GM23338 (cell line): ENCODE results near the gene TSTD2. TPM values are rescaled to one million over a fixed set of nuclear protein-coding genes. Genes with fewer than 3 reads are reported as not detected.

Source experiments
- ATAC-seq: fragments of 200-7000 bp; cut with Tn5 transposase; 3 replicates; pipeline ENCODE4 v1.9.1; 2020
- DNase-seq: peaks from one replicate; pipeline ENCODE4 v3.0.0-alpha.2; 2015; ENCODE audit warnings: low spot score
- H2AFZ ChIP-seq: fragments of 200-600 bp; sonication (generic); 2 replicates; pipeline ENCODE4 v1.8.0; 2016; ENCODE audit warnings: antibody characterized with exemption, mild to moderate bottlenecking, moderate library complexity
- H3F3A ChIP-seq: fragments of 200-600 bp; sonication (generic); replicated peaks from 2 replicates; pipeline ENCODE4 v1.8.0; 2017; ENCODE audit warnings: antibody characterized with exemption, mixed run types, low read depth
- H3K27ac ChIP-seq: fragments of 200-600 bp; sonication (generic); 2 replicates; pipeline ENCODE4 v1.6.1; 2016; ENCODE audit warnings: low read depth
- H3K27me3 ChIP-seq: fragments of 200-600 bp; sonication (generic); 2 replicates; pipeline ENCODE4 v1.8.0; 2016; ENCODE audit warnings: mild to moderate bottlenecking, mixed run types, moderate library complexity; ENCODE audit not compliant: insufficient read depth
- H3K36me3 ChIP-seq: fragments of 200-600 bp; sonication (generic); 2 replicates; pipeline ENCODE4 v1.8.0; 2016; ENCODE audit warnings: mild to moderate bottlenecking; ENCODE audit not compliant: insufficient read depth
- H3K4me1 ChIP-seq: fragments of 200-600 bp; sonication (generic); 2 replicates; pipeline ENCODE4 v1.8.0; 2016; ENCODE audit warnings: mild to moderate bottlenecking, moderate library complexity; ENCODE audit not compliant: insufficient read depth
- H3K4me2 ChIP-seq: fragments of 200-600 bp; sonication (generic); 2 replicates; pipeline ENCODE4 v1.7.1; 2017; ENCODE audit warnings: mixed run types
- H3K4me3 ChIP-seq: fragments of 200-600 bp; sonication (generic); 2 replicates; pipeline ENCODE4 v1.6.1; 2016; ENCODE audit warnings: mixed run types
- H3K79me2 ChIP-seq: fragments of 200-600 bp; sonication (generic); replicated peaks from 2 replicates; pipeline ENCODE4 v1.8.0; 2017; ENCODE audit warnings: mild to moderate bottlenecking; ENCODE audit not compliant: insufficient read depth
- H3K9me2 ChIP-seq: fragments of 200-600 bp; sonication (generic); 2 replicates; pipeline ENCODE4 v1.8.0; 2017; ENCODE audit not compliant: insufficient read depth
- H4K20me1 ChIP-seq: fragments of 200-600 bp; sonication (generic); replicated peaks from 2 replicates; pipeline ENCODE4 v1.8.0; 2017; ENCODE audit warnings: mild to moderate bottlenecking; ENCODE audit not compliant: insufficient read depth
- H3K27ac Mint-ChIP-seq: 2 replicates; pipeline ENCODE4 v1.8.0; 2020; ENCODE audit warnings: inconsistent platforms, mild to moderate bottlenecking, moderate library complexity, mixed read lengths
- H3K27me3 Mint-ChIP-seq: 3 replicates; pipeline ENCODE4 v1.8.0; 2022; ENCODE audit warnings: low read depth, mild to moderate bottlenecking, moderate library complexity, mixed read lengths, inconsistent platforms; ENCODE audit not compliant: insufficient read depth, poor library complexity
- H3K36me3 Mint-ChIP-seq: 3 replicates; pipeline ENCODE4 v1.8.0; 2021; ENCODE audit warnings: low read depth, mild to moderate bottlenecking, inconsistent platforms, moderate library complexity, mixed read lengths
- H3K4me1 Mint-ChIP-seq: 3 replicates; pipeline ENCODE4 v1.8.0; 2020; ENCODE audit warnings: mild to moderate bottlenecking, inconsistent platforms, mixed read lengths
- H3K4me3 Mint-ChIP-seq: 3 replicates; pipeline ENCODE4 v1.8.0; 2021; ENCODE audit warnings: moderate library complexity, mild to moderate bottlenecking, inconsistent platforms, mixed read lengths
- H3K9me3 Mint-ChIP-seq: 3 replicates; pipeline ENCODE4 v1.8.0; 2020; ENCODE audit warnings: moderate library complexity, mild to moderate bottlenecking, inconsistent platforms, mixed read lengths
- CREB1 ChIP-seq: fragments of 250-450 bp; sonication (Bioruptor Pico); IDR thresholded peaks from 2 replicates; pipeline ENCODE4 v1.5.0; 2020; ENCODE audit warnings: low read depth, mild to moderate bottlenecking, moderate library complexity
- CTCF ChIP-seq, 2 experiments: fragments of 200-600 bp in 1 of 2; sonication (generic) in 1 of 2; conservative IDR thresholded peaks; 2 replicates each; pipeline versions ENCODE4 v1.5.1 to v1.6.1; 2016 to 2017; ENCODE audit warnings: antibody characterized with exemption in 2 of 2, low read depth in 2 of 2, mild to moderate bottlenecking in 2 of 2, moderate library complexity in 1 of 2
- ETS1 ChIP-seq: IDR thresholded peaks from 2 replicates; pipeline ENCODE4 v1.6.1; 2016; ENCODE audit warnings: antibody characterized with exemption
- EZH2 ChIP-seq: fragments of 200-600 bp; sonication (generic); IDR thresholded peaks from one replicate; pipeline ENCODE4 v1.8.0; 2017; ENCODE audit warnings: antibody characterized with exemption, mild to moderate bottlenecking, low read depth; ENCODE audit not compliant: unreplicated experiment
- EZH2phosphoT487 ChIP-seq: fragments of 200-600 bp; sonication (generic); IDR thresholded peaks from one replicate; pipeline ENCODE4 v1.8.1; 2018; ENCODE audit warnings: antibody characterized with exemption; ENCODE audit not compliant: unreplicated experiment
- JUNB ChIP-seq: IDR thresholded peaks from one replicate; pipeline ENCODE4 v1.6.1; 2016; ENCODE audit warnings: antibody characterized with exemption; ENCODE audit not compliant: unreplicated experiment
- NANOG ChIP-seq: IDR thresholded peaks from 2 replicates; pipeline ENCODE4 v1.6.1; 2016; ENCODE audit warnings: antibody characterized with exemption, borderline replicate concordance
- POLR2AphosphoS5 ChIP-seq: IDR thresholded peaks from 2 replicates; pipeline ENCODE4 v1.6.1; 2016; ENCODE audit warnings: antibody characterized with exemption, low read depth
- REST ChIP-seq: IDR thresholded peaks from one replicate; pipeline ENCODE4 v1.6.1; 2018; ENCODE audit warnings: antibody characterized with exemption; ENCODE audit not compliant: unreplicated experiment
- STAT1 ChIP-seq: IDR thresholded peaks from one replicate; pipeline ENCODE4 v1.6.1; 2016; ENCODE audit warnings: antibody characterized with exemption; ENCODE audit not compliant: unreplicated experiment
- ZNF114 ChIP-seq: fragments of 250-450 bp; sonication (Bioruptor Pico); IDR thresholded peaks from 2 replicates; pipeline ENCODE4 v1.5.0; 2020; ENCODE audit warnings: mild to moderate bottlenecking, moderate library complexity
- ZNF462 ChIP-seq: fragments of 250-450 bp; sonication (Bioruptor Pico); IDR thresholded peaks from 2 replicates; pipeline ENCODE4 v1.5.0; 2020; ENCODE audit warnings: mild to moderate bottlenecking, moderate library complexity
- polyA plus RNA-seq: library from polyadenylated mRNA; unstranded; fragments of >200 nt; fragmentation: Nextera tagmentation; extraction: Ambion mirVana; gene quantifications from 2 replicates; pipeline ENCODE4 v1.2.1, GENCODE V29; 2016
- total RNA-seq: library from RNA; depleted of rRNA; stranded (reverse); fragments of >200 nt; shearing (Covaris generic); gene quantifications from 2 replicates; pipeline ENCODE4 v1.2.3, GENCODE V29; 2014

Gene TSTD2
- total and polyA plus RNA-seq, 2 experiments from 2014 or later = 8.5 to 21.8 TPM

GRCh38 chr9:97553841-97554240 lies 79.3 kb downstream of the TSTD2 start:
- Histone ChIP-seq H3K27ac (no peak overlapping the region), H2AFZ (no peak overlapping the region), H3K4me1 (peaks cover 15% of the 10 kb centered on the region), H3K4me3 (no peak overlapping the region), H3K4me2 (no peak overlapping the region), H3K79me2 (no peaks in the 10 kb centered on the region), H3K27me3 (no peaks in the 10 kb centered on the region), H3K9me2 (no peaks in the 10 kb centered on the region), H3K36me3 (no peaks in the 10 kb centered on the region), H3F3A (no peaks in the 10 kb centered on the region), H4K20me1 (no peaks in the 10 kb centered on the region)
- TF ChIP-seq EZH2 (no peak), ETS1 (no peak), POLR2AphosphoS5 (no peak), ZNF114 (CRISPR knock-in tag) (no peak), CREB1 (CRISPR knock-in tag) (no peak), NANOG (no peak), ZNF462 (CRISPR knock-in tag) (no peak), JUNB (no peak), STAT1 (no peak), CTCF (conservative IDR thresholded peaks at IDR 0.05; ENCODE audit: low read depth in 2 of 2) (no peak), EZH2phosphoT487 (no peak), REST (no peak)
- peaks cover 14% of the 10 kb centered on the region for H3K27me3 Mint-ChIP-seq
- no peaks in the 10 kb centered on the region for H3K36me3 Mint-ChIP-seq
- H3K27ac Mint-ChIP-seq = no peak overlapping the region
- no peak overlapping the region for H3K4me3 Mint-ChIP-seq
- H3K9me3 Mint-ChIP-seq = no peaks in the 10 kb centered on the region
- ATAC-seq (no peak), DNase-seq (no peak)
- H3K4me1 Mint-ChIP-seq = peaks cover 15% of the 10 kb centered on the region
